HFFc6 (cell line): ENCODE data around the gene CTNNA2. TPM values are rescaled to one million over a fixed set of nuclear protein-coding genes. Genes with fewer than 3 reads are reported as not detected.

ENCODE experiments used
- DNase-seq: peaks from one replicate; pipeline ENCODE4 v3.0.0-alpha.2; 2018
- H3K27ac Mint-ChIP-seq: 2 replicates; pipeline ENCODE4 v1.8.0; 2020; ENCODE audit warnings: mild to moderate bottlenecking, mixed read lengths
- H3K27me3 Mint-ChIP-seq: 2 replicates; pipeline ENCODE4 v1.8.0; 2021; ENCODE audit warnings: mild to moderate bottlenecking, moderate library complexity, mixed read lengths; ENCODE audit not compliant: insufficient read depth
- H3K36me3 Mint-ChIP-seq: 2 replicates; pipeline ENCODE4 v1.8.0; 2021; ENCODE audit warnings: low read depth, mixed read lengths
- H3K4me1 Mint-ChIP-seq: 2 replicates; pipeline ENCODE4 v1.8.0; 2020; ENCODE audit warnings: low read depth, mixed read lengths
- H3K4me3 Mint-ChIP-seq: 2 replicates; pipeline ENCODE4 v1.8.0; 2020; ENCODE audit warnings: mild to moderate bottlenecking, moderate library complexity, mixed read lengths
- H3K9me3 Mint-ChIP-seq: 2 replicates; pipeline ENCODE4 v1.8.0; 2020; ENCODE audit warnings: mild to moderate bottlenecking, mixed read lengths
- CTCF ChIP-seq: fragments of 200-600 bp; sonication (generic); IDR thresholded peaks from 2 replicates; pipeline ENCODE4 v1.5.0; 2021; ENCODE audit warnings: antibody characterized with exemption, mild to moderate bottlenecking
- total RNA-seq, 6 experiments: library from RNA; stranded (reverse); fragmentation: NEBNext Ultra II Directional; extraction: Animal tissue kit (Norgen Biotek cat#: 25700); gene quantifications; 2 replicates in 1 of 6; 3 replicates in 5 of 6; pipeline ENCODE4 v1.2.3, GENCODE V29; 2021

CTNNA2 gene
- total RNA-seq, 6 experiments from 2014 or later = not detected

GRCh38 chr2:79758749-79759282, 246.0 kb downstream of the CTNNA2 start:
- DNase-seq = no peak
- no peaks in the 10 kb centered on the region for H3K9me3 Mint-ChIP-seq
- no peaks in the 10 kb centered on the region for H3K4me1 Mint-ChIP-seq
- H3K27me3 Mint-ChIP-seq = no peaks in the 10 kb centered on the region
- TF ChIP-seq CTCF = no peak
- no peak overlapping the region for H3K27ac Mint-ChIP-seq
- no peaks in the 10 kb centered on the region for H3K36me3 Mint-ChIP-seq
- no peak overlapping the region for H3K4me3 Mint-ChIP-seq

GRCh38 chr2:79770926-79771325, 258.1 kb downstream of the CTNNA2 start:
- Mint-ChIP-seq H3K9me3 (no peaks in the 10 kb centered on the region), H3K4me3 (no peak overlapping the region), H3K36me3 (no peaks in the 10 kb centered on the region), H3K27me3 (peaks cover 7% of the 10 kb centered on the region), H3K4me1 (no peaks in the 10 kb centered on the region), H3K27ac (no peak overlapping the region)
- DNase-seq = no peak
- no peak for TF ChIP-seq CTCF

- DNase-seq = no peak
- H3K4me1 Mint-ChIP-seq = no peaks in the 10 kb centered on the region
- H3K27ac Mint-ChIP-seq = no peak overlapping the region
- no peaks in the 10 kb centered on the region for H3K9me3 Mint-ChIP-seq
- no peaks in the 10 kb centered on the region for H3K36me3 Mint-ChIP-seq
- no peak overlapping the region for H3K4me3 Mint-ChIP-seq
- peaks cover 4% of the 10 kb centered on the region for H3K27me3 Mint-ChIP-seq
- no peak for TF ChIP-seq CTCF
Measured at GRCh38 chr2:79771493-79771892, 258.6 kb downstream of the CTNNA2 start.

GRCh38 chr2:79774016-79774415, 261.2 kb downstream of the CTNNA2 start:
- TF ChIP-seq CTCF = no peak
- Mint-ChIP-seq H3K9me3 (no peaks in the 10 kb centered on the region), H3K36me3 (no peaks in the 10 kb centered on the region), H3K4me1 (no peaks in the 10 kb centered on the region), H3K4me3 (no peak overlapping the region), H3K27me3 (no peaks in the 10 kb centered on the region), H3K27ac (no peak overlapping the region)
- DNase-seq = no peak

GRCh38 chr2:79776461-79776860, 263.6 kb downstream of the CTNNA2 start:
- no peaks in the 10 kb centered on the region for H3K9me3 Mint-ChIP-seq
- H3K27ac Mint-ChIP-seq = no peak overlapping the region
- TF ChIP-seq CTCF = no peak
- no peaks in the 10 kb centered on the region for H3K4me1 Mint-ChIP-seq
- H3K4me3 Mint-ChIP-seq = no peak overlapping the region
- H3K27me3 Mint-ChIP-seq = no peaks in the 10 kb centered on the region
- H3K36me3 Mint-ChIP-seq = no peaks in the 10 kb centered on the region
- DNase-seq = no peak

GRCh38 chr2:79780781-79781180, 267.9 kb downstream of the CTNNA2 start:
- DNase-seq = no peak
- TF ChIP-seq CTCF = no peak
- Mint-ChIP-seq H3K9me3 (no peaks in the 10 kb centered on the region), H3K4me1 (no peaks in the 10 kb centered on the region), H3K36me3 (no peaks in the 10 kb centered on the region), H3K4me3 (no peak overlapping the region), H3K27me3 (peaks cover 2% of the 10 kb centered on the region; the same call in 1 of the 2 replicates), H3K27ac (no peak overlapping the region)
